NCI-H446 treated with DMSO at 0.1 percent for 48 hours (cell line): ENCODE measurements around the gene SORCS2.

ENCODE experiments used
- DNase-seq: peaks from one replicate; lab custom pipeline; 2025; lab: John Stamatoyannopoulos, UW

The SORCS2 gene

GRCh38 chr4:7712021-7712671 lies 519.8 kb downstream of the SORCS2 start:
- DNase-seq, result no peak

DNA sequence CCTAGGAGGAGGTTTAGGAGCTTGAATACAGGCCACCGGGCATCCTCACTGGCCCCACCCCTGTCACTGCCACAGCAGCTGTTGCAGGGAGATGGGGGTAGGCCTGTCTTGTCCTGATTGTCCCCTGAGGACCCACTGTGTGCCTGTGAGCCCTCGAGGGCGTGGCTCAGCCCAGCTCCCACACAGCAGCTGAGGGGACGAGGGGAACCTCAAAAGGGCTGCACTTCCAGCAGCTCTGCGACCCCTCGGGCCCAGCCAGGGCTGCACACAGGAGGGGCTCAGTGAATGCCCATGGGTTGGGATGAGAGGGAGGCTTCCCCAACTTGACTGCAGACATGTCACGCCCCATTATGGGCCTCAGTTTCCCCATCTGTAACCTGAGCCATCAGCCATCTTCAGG lies 521.4 kb downstream of the SORCS2 start:
- DNase-seq, result no peak

GRCh38 chr4:7714176-7714575 lies 521.8 kb downstream of the SORCS2 start:
- DNase-seq, result no peak

- DNase-seq, result no peak
Measured at GRCh38 chr4:7714738-7715137, 522.4 kb downstream of the SORCS2 start.

- DNase-seq, result no peak
Measured at GRCh38 chr4:7715271-7716009, 523.1 kb downstream of the SORCS2 start.

GRCh38 chr4:7716010-7716721 lies 523.8 kb downstream of the SORCS2 start:
- no peak for DNase-seq

DNA sequence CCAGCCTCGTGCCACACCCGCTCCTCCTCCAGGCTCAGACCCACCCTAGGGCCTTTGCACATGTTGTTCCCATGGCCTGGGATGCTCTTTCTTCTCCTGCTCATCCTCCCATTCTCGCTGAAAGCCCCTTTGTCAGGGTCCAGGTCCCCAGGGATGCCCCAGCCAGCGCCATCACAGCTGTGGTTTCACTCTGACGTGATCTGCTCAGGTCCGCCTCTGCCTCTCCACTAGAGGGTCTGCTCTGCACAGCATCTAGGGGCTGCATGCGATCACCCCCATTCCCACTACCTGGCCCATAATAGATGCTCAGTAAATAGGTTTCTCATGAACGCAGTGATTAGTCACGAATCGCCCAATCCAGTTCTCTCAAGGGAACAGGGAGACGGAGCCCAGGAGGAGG lies 524.8 kb downstream of the SORCS2 start:
- DNase-seq, result no peak

GRCh38 chr4:7717946-7718490 lies 525.7 kb downstream of the SORCS2 start:
- DNase-seq, result no peak

- DNase-seq, result no peak
Measured at GRCh38 chr4:7719354-7720174, 527.2 kb downstream of the SORCS2 start.

- DNase-seq, result no peak
Measured at GRCh38 chr4:7721984-7722551, 529.7 kb downstream of the SORCS2 start.

GRCh38 chr4:7722766-7723387 lies 530.5 kb downstream of the SORCS2 start:
- DNase-seq, result no peak

GRCh38 chr4:7723625-7724024 lies 531.3 kb downstream of the SORCS2 start:
- no peak for DNase-seq

- no peak for DNase-seq
Measured at GRCh38 chr4:7725951-7726350, 533.6 kb downstream of the SORCS2 start.

- no peak for DNase-seq
Measured at GRCh38 chr4:7726665-7727413, 534.5 kb downstream of the SORCS2 start.

DNA sequence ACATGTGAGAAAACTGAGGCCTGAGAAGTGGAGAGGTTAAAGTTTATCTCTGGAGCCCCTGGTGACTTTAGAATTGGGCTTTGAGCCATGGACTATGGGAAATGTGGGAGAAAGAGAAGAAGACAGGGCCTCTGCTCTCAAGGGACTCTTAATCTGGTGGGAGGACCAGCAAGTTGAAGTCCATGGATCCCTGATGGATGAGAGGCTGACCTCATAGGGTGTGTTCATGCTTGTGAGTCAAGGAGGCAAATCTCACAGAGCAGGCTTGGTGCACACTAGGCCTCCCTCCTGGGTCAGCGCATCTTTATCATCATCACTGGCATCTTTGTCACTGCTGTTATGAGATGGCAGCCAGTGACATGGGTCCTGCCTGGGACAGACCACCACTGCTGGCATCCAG lies 535.4 kb downstream of the SORCS2 start:
- no peak for DNase-seq

GRCh38 chr4:7731437-7731836 lies 539.1 kb downstream of the SORCS2 start:
- DNase-seq, result no peak

- no peak for DNase-seq
Measured at GRCh38 chr4:7732263-7732662, 539.9 kb downstream of the SORCS2 start.

GRCh38 chr4:7733201-7733600 lies 540.9 kb downstream of the SORCS2 start:
- DNase-seq, result no peak

- DNase-seq, result no peak
Measured at GRCh38 chr4:7733801-7734650, 541.7 kb downstream of the SORCS2 start.
